Epithelial cell of umbilical artery (primary cell): ENCODE data around the gene CTSF. TPM values are rescaled to one million over a fixed set of nuclear protein-coding genes. Genes with fewer than 3 reads are reported as not detected.

Experiments used
- total RNA-seq: library from RNA; depleted of rRNA; stranded (reverse); fragments of >200 nt; gene quantifications from 2 replicates; pipeline ENCODE4 v1.2.3, GENCODE V29; 2014

CTSF gene
- total RNA-seq: 13.3 and 17.2 TPM in 2 replicates

GRCh38 chr11:66568124-66568916, at the start of gene CTSF:
CTSF (minus strand) TSS chr11:66568606; CDS start chr11:66568486, 120 bp downstream.

GRCh38 chr11:66616379-66617154, 48.2 kb upstream of the CTSF start, which contains the start of gene RBM14:
RBM14 (plus strand) TSS chr11:66616630; CDS start chr11:66616721, 91 bp downstream.

GRCh38 chr11:66592457-66593302, 24.3 kb upstream of the CTSF start, which contains the start of the genes CCDC87 and CCS:
CCDC87 (minus strand) TSS chr11:66593063; CDS start chr11:66593015, 48 bp downstream.
CCS (plus strand) TSS chr11:66593185; CDS start chr11:66593262, 77 bp downstream.

GRCh38 chr11:66546368-66546965, 21.9 kb downstream of the CTSF start, which contains the start of gene ACTN3:
ACTN3 (plus strand) TSS chr11:66546903; CDS start chr11:66546938, 35 bp downstream.

GRCh38 chr11:66545701-66546367, 22.6 kb downstream of the CTSF start, which contains the start of gene ZDHHC24:
ZDHHC24 (minus strand) TSS chr11:66546048; CDS start chr11:66546003, 45 bp downstream.

Other genes starting within 250 kb of the CTSF start
- gene RIN1, start 232.2 kb downstream of the CTSF start, total RNA-seq: 4.9 and 8.1 TPM in 2 replicates
- gene BRMS1, start 223.5 kb downstream of the CTSF start, total RNA-seq: 75.7 and 89.8 TPM in 2 replicates
- gene B4GAT1, start 221.0 kb downstream of the CTSF start, total RNA-seq: 35.4 and 36.5 TPM in 2 replicates
- gene SLC29A2, start 196.8 kb downstream of the CTSF start, total RNA-seq: 0.76 and 0.97 TPM in 2 replicates
- gene NPAS4, start 147.6 kb downstream of the CTSF start, total RNA-seq: not detected in 2 replicates
- 55.9 and 81.8 TPM in 2 replicates for gene MRPL11, start 129.8 kb downstream of the CTSF start, total RNA-seq
- 2.9 and 3.2 TPM in 2 replicates for gene PELI3, start 101.7 kb downstream of the CTSF start, total RNA-seq
- 50.8 and 58.8 TPM in 2 replicates for gene DPP3, start 88.2 kb downstream of the CTSF start, total RNA-seq
- gene BBS1, start 58.0 kb downstream of the CTSF start, total RNA-seq: 17.9 and 23.4 TPM in 2 replicates
- 16.7 and 18.8 TPM in 2 replicates for gene ZDHHC24, start 22.6 kb downstream of the CTSF start, total RNA-seq
- under 0.01 and 0.30 TPM in 2 replicates for gene ACTN3, start 21.7 kb downstream of the CTSF start, total RNA-seq
- under 0.01 and 0.15 TPM in 2 replicates for gene CCDC87, start 24.5 kb upstream of the CTSF start, total RNA-seq
- gene CCS, start 24.6 kb upstream of the CTSF start, total RNA-seq: 46.4 and 49.2 TPM in 2 replicates
- gene RBM14, start 48.0 kb upstream of the CTSF start, total RNA-seq: 16.6 and 41.8 TPM in 2 replicates
- gene RBM4, start 70.1 kb upstream of the CTSF start, total RNA-seq: 118 and 149 TPM in 2 replicates
- 15.3 and 22.9 TPM in 2 replicates for gene RBM4B, start 109.3 kb upstream of the CTSF start, total RNA-seq
- 26.3 and 38.3 TPM in 2 replicates for gene SPTBN2, start 160.6 kb upstream of the CTSF start, total RNA-seq